HCT116 (cell line): ENCODE measurements around the gene MGA. TPM values are rescaled to one million over a fixed set of nuclear protein-coding genes. Genes with fewer than 3 reads are reported as not detected.

ENCODE experiments used
- ATAC-seq: fragments of 200-7000 bp; cut with Tn5 transposase; 2 replicates; pipeline ENCODE4 v1.9.1; 2020; ENCODE audit warnings: mild to moderate bottlenecking, moderate library complexity
- BruUV-seq: library from RNA; stranded (reverse); fragments of 400-500 nt; replicated peaks from 2 replicates; lab custom pipeline; 2021; lab: Mats Ljungman, UMichigan
- CTCF ChIA-PET: fragments of 300-600 bp; sonication (Branson Sonifier 250); formaldehyde crosslinking; loops from one replicate; lab custom pipeline; 2021; ENCODE audit warnings: antibody characterized with exemption; lab: Charles Lee
- POLR2A ChIA-PET: fragments of 300-600, 350-600 bp; sonication (Branson Sonifier 250); formaldehyde crosslinking; loops from one replicate; lab custom pipeline; 2021; ENCODE audit warnings: antibody characterized with exemption; lab: Charles Lee
- RAD21 ChIA-PET, 2 experiments: fragments of 300-600 bp; sonication (Branson Sonifier 250); formaldehyde crosslinking; loops; one replicate each; lab custom pipeline; 2023; ENCODE audit warnings: low total read pairs in 2 of 2; ENCODE audit not compliant: uncharacterized antibody in 2 of 2, unreplicated experiment in 2 of 2, low non-redundant PET in 1 of 2; lab: Charles Lee
- DNase-seq: peaks from one replicate; pipeline ENCODE4 v3.0.0-alpha.2; 2010; ENCODE audit warnings: low read depth, low spot score
- H2AFZ ChIP-seq: fragments of 200-600 bp; shearing (Covaris generic), sonication (generic); 2 replicates; pipeline ENCODE4 v1.6.1; 2017; ENCODE audit warnings: low read depth, mixed run types, mixed read lengths, antibody characterized with exemption, low read length; ENCODE audit not compliant: poor library complexity, severe bottlenecking
- H3K27ac ChIP-seq: 2 replicates; pipeline ENCODE4 v1.5.1; 2012; ENCODE audit warnings: low read depth, low read length
- H3K27me3 ChIP-seq: fragments of 200-600 bp; sonication (generic); 2 replicates; pipeline ENCODE4 v1.6.1; 2016; ENCODE audit warnings: mixed run types, low read length, mixed read lengths; ENCODE audit not compliant: insufficient read depth
- H3K36me3 ChIP-seq, 2 experiments: fragments of 200-500 bp in 1 of 2; fragments of 200-600 bp in 1 of 2; sonication (Bioruptor generic) in 1 of 2; sonication (generic) in 1 of 2; 2 replicates each; pipeline versions ENCODE4 v1.5.1 to v1.6.1; 2014 to 2016; ENCODE audit warnings: low read length in 2 of 2, inconsistent platforms in 1 of 2, mixed read lengths in 1 of 2, mixed run types in 1 of 2; ENCODE audit not compliant: insufficient read depth in 2 of 2, control insufficient read depth in 1 of 2
- H3K4me1 ChIP-seq, 2 experiments: fragments of 200-600 bp in 1 of 2; sonication (generic) in 1 of 2; 2 replicates each; pipeline versions ENCODE4 v1.5.1 to v1.6.1; 2012 to 2017; ENCODE audit warnings: low read length in 2 of 2, inconsistent platforms in 1 of 2, mild to moderate bottlenecking in 1 of 2, mixed read lengths in 1 of 2, mixed run types in 1 of 2, moderate library complexity in 1 of 2; ENCODE audit not compliant: insufficient read depth in 2 of 2, control insufficient read depth in 1 of 2
- H3K4me2 ChIP-seq: fragments of 200-600 bp; sonication (generic); 2 replicates; pipeline ENCODE4 v1.6.1; 2017; ENCODE audit warnings: mixed run types, low read length, mixed read lengths
- H3K4me3 ChIP-seq, 2 experiments: fragments of 200-600 bp in 1 of 2; sonication (generic) in 1 of 2; replicated peaks in 1 of 2; 2 replicates each; pipeline ENCODE4 v1.5.1; 2011 to 2016; ENCODE audit warnings: low read length in 2 of 2, control low read depth in 1 of 2, low read depth in 1 of 2, mild to moderate bottlenecking in 1 of 2, mixed read lengths in 1 of 2, mixed run types in 1 of 2
- H3K79me2 ChIP-seq: fragments of 200-600 bp; sonication (generic); 2 replicates; pipeline ENCODE4 v1.6.1; 2017; ENCODE audit warnings: mild to moderate bottlenecking, mixed run types, low read length, moderate library complexity, mixed read lengths; ENCODE audit not compliant: insufficient read depth
- H3K9ac ChIP-seq: fragments of 200-600 bp; sonication (generic); 2 replicates; pipeline ENCODE4 v1.6.1; 2016; ENCODE audit warnings: low read length, mixed read lengths
- H3K9me2 ChIP-seq: fragments of 200-600 bp; sonication (generic), shearing (Covaris generic); 2 replicates; pipeline ENCODE4 v1.6.1; 2017; ENCODE audit warnings: mixed run types, mild to moderate bottlenecking, moderate library complexity; ENCODE audit not compliant: insufficient read depth
- H3K9me3 ChIP-seq, 2 experiments: fragments of 200-500 bp in 1 of 2; fragments of 200-600 bp in 1 of 2; sonication (Bioruptor generic) in 1 of 2; sonication (generic) in 1 of 2; 2 replicates each; pipeline ENCODE4 v1.6.1; 2014 to 2017; ENCODE audit warnings: low read length in 2 of 2, mixed read lengths in 2 of 2, inconsistent platforms in 1 of 2, low read depth in 1 of 2, mild to moderate bottlenecking in 1 of 2, mixed run types in 1 of 2, moderate library complexity in 1 of 2; ENCODE audit not compliant: control insufficient read depth in 1 of 2, insufficient read depth in 1 of 2
- H4K20me1 ChIP-seq: fragments of 200-600 bp; sonication (generic), shearing (Covaris generic); 2 replicates; pipeline ENCODE4 v1.6.1; 2017; ENCODE audit warnings: mixed run types, mild to moderate bottlenecking, moderate library complexity; ENCODE audit not compliant: insufficient read depth
- ATF3 ChIP-seq: IDR thresholded peaks from 2 replicates; pipeline ENCODE4 v1.6.1; 2012
- CEBPB ChIP-seq: IDR thresholded peaks from 2 replicates; pipeline ENCODE4 v1.6.1; 2012; ENCODE audit warnings: low read depth
- CTCF ChIP-seq, 3 experiments: fragments of 200-600 bp in 1 of 3; sonication (generic) in 1 of 3; IDR thresholded peaks in 2 of 3; conservative IDR thresholded peaks in 1 of 3; 2 replicates each; pipeline ENCODE4 v1.5.1; 2012 to 2017; ENCODE audit warnings: low read depth in 2 of 3, low read length in 2 of 3, antibody characterized with exemption in 1 of 3, borderline replicate concordance in 1 of 3, control low read depth in 1 of 3, mild to moderate bottlenecking in 1 of 3, mixed read lengths in 1 of 3, mixed run types in 1 of 3, moderate library complexity in 1 of 3; ENCODE audit not compliant: insufficient read depth in 1 of 3
- EGR1 ChIP-seq: IDR thresholded peaks from 2 replicates; pipeline ENCODE4 v1.6.1; 2012; ENCODE audit warnings: low read depth
- ELF1 ChIP-seq: IDR thresholded peaks from 2 replicates; pipeline ENCODE4 v1.6.1; 2012; ENCODE audit warnings: low read depth, borderline replicate concordance
- EZH2 ChIP-seq: fragments of 200-600 bp; sonication (generic); IDR thresholded peaks from 2 replicates; pipeline ENCODE4 v1.6.1; 2017; ENCODE audit warnings: antibody characterized with exemption, mixed run types
- EZH2phosphoT487 ChIP-seq: fragments of 200-600 bp; IDR thresholded peaks from 2 replicates; pipeline ENCODE4 v1.6.1; 2018; ENCODE audit warnings: antibody characterized with exemption, borderline replicate concordance
- JUND ChIP-seq: IDR thresholded peaks from 2 replicates; pipeline ENCODE4 v1.6.1; 2012
- POLR2A ChIP-seq: IDR thresholded peaks from 2 replicates; pipeline ENCODE4 v1.7.0; 2011; ENCODE audit warnings: borderline replicate concordance; ENCODE audit not compliant: insufficient read depth, insufficient read length; ENCODE audit errors: extremely low read depth
- POLR2AphosphoS5 ChIP-seq: IDR thresholded peaks from 2 replicates; pipeline ENCODE4 v1.6.1; 2011; ENCODE audit warnings: mild to moderate bottlenecking, low read depth, low read length, moderate library complexity
- SP1 ChIP-seq: IDR thresholded peaks from 2 replicates; pipeline ENCODE4 v1.6.1; 2012; ENCODE audit warnings: low read depth
- SRF ChIP-seq: IDR thresholded peaks from 2 replicates; pipeline ENCODE4 v1.6.1; 2012; ENCODE audit warnings: low read depth
- TCF7L2 ChIP-seq: IDR thresholded peaks from 2 replicates; pipeline ENCODE4 v1.7.0; 2011; ENCODE audit warnings: borderline replicate concordance, inconsistent platforms; ENCODE audit not compliant: insufficient read depth, insufficient read length; ENCODE audit errors: extremely low read depth
- YY1 ChIP-seq: IDR thresholded peaks from 2 replicates; pipeline ENCODE4 v1.6.1; 2011; ENCODE audit warnings: low read length, low read depth, moderate library complexity, mild to moderate bottlenecking; ENCODE audit not compliant: insufficient replicate concordance; ENCODE audit errors: extremely low read depth
- ZBTB33 ChIP-seq: IDR thresholded peaks from 2 replicates; pipeline ENCODE4 v1.6.1; 2011; ENCODE audit warnings: mild to moderate bottlenecking, low read length, moderate library complexity; ENCODE audit not compliant: insufficient replicate concordance; ENCODE audit errors: extremely low read depth
- ZNF274 ChIP-seq: fragments of 200-500 bp; sonication (Bioruptor generic); IDR thresholded peaks from 2 replicates; pipeline ENCODE4 v1.6.1; 2014; ENCODE audit warnings: mild to moderate bottlenecking, low read depth, low read length, inconsistent platforms
- intact Hi-C: fragments of 100-400 bp; cut with micrococcal nuclease; formaldehyde crosslinking; loops from 2 replicates; pipeline ENCODE4 v1.10.0; 2022
- total RNA-seq: library from RNA; stranded (reverse); gene quantifications from one replicate; pipeline ENCODE4 v1.2.1, GENCODE V29; 2021; ENCODE audit not compliant: unreplicated experiment
- TF ChIP-seq, protein P1 (sequence below): IDR thresholded peaks from 2 replicates; pipeline ENCODE4 v1.6.1; 2012
- TF ChIP-seq, protein P2 (sequence below): IDR thresholded peaks from 2 replicates; pipeline ENCODE4 v1.6.1; 2012; ENCODE audit warnings: low read depth

The MGA gene
- total RNA-seq, 1 experiment from 2014 or later, result 28.9 TPM

- no TSS peak for BruUV-seq
- POLR2A ChIA-PET, result no interaction called here
- Histone ChIP-seq H3K9ac (no peak overlapping the region), H4K20me1 (no peaks in the 10 kb centered on the region), H3K36me3 (no peaks in the 10 kb centered on the region), H3K27me3 (no peaks in the 10 kb centered on the region), H3K79me2 (no peaks in the 10 kb centered on the region), H2AFZ (no peak overlapping the region), H3K9me2 (no peaks in the 10 kb centered on the region), H3K4me2 (no peak overlapping the region), H3K9me3 (no peaks in the 10 kb centered on the region), H3K27ac (no peak overlapping the region), H3K4me1 (no peaks in the 10 kb centered on the region), H3K4me3 (no peak overlapping the region)
- intact Hi-C loops, result no loop called here
- TF ChIP-seq SRF, result no peak
- TF ChIP-seq CTCF (IDR thresholded peaks at IDR 0.05 in 2 of 3, conservative IDR thresholded peaks at IDR 0.05 in 1 of 3; ENCODE audit: borderline replicate concordance in 1 of 3, insufficient read depth in 1 of 3, low read depth in 2 of 3, low read length in 2 of 3), result no peak
- TF ChIP-seq EGR1, result no peak
- TF ChIP-seq JUND, result no peak
- TF ChIP-seq, protein P1, sequence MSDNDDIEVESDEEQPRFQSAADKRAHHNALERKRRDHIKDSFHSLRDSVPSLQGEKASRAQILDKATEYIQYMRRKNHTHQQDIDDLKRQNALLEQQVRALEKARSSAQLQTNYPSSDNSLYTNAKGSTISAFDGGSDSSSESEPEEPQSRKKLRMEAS, result no peak
- no peak for TF ChIP-seq CEBPB
- no peak for TF ChIP-seq ATF3
- TF ChIP-seq POLR2A, result no peak
- TF ChIP-seq, protein P2, sequence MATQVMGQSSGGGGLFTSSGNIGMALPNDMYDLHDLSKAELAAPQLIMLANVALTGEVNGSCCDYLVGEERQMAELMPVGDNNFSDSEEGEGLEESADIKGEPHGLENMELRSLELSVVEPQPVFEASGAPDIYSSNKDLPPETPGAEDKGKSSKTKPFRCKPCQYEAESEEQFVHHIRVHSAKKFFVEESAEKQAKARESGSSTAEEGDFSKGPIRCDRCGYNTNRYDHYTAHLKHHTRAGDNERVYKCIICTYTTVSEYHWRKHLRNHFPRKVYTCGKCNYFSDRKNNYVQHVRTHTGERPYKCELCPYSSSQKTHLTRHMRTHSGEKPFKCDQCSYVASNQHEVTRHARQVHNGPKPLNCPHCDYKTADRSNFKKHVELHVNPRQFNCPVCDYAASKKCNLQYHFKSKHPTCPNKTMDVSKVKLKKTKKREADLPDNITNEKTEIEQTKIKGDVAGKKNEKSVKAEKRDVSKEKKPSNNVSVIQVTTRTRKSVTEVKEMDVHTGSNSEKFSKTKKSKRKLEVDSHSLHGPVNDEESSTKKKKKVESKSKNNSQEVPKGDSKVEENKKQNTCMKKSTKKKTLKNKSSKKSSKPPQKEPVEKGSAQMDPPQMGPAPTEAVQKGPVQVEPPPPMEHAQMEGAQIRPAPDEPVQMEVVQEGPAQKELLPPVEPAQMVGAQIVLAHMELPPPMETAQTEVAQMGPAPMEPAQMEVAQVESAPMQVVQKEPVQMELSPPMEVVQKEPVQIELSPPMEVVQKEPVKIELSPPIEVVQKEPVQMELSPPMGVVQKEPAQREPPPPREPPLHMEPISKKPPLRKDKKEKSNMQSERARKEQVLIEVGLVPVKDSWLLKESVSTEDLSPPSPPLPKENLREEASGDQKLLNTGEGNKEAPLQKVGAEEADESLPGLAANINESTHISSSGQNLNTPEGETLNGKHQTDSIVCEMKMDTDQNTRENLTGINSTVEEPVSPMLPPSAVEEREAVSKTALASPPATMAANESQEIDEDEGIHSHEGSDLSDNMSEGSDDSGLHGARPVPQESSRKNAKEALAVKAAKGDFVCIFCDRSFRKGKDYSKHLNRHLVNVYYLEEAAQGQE, result no peak
- no peak for TF ChIP-seq EZH2
- TF ChIP-seq ZNF274, result no peak
- TF ChIP-seq EZH2phosphoT487, result no peak
- no peak for TF ChIP-seq POLR2AphosphoS5
- TF ChIP-seq ELF1, result no peak
- no peak for TF ChIP-seq SP1
- TF ChIP-seq ZBTB33, result no peak
- TF ChIP-seq TCF7L2, result no peak
- TF ChIP-seq YY1, result no peak
- CTCF ChIA-PET, result no interaction called here
- RAD21 ChIA-PET, result no interaction called here
- DNase-seq (no peak), ATAC-seq (no peak)
These were observed 37.3 kb upstream of the MGA start for GRCh38 chr15:41622901-41623300.
